ENCODE data around the gene GAGE13. TPM values are rescaled to one million over a fixed set of nuclear protein-coding genes. Genes with fewer than 3 reads are reported as not detected.
A peak's percentile ranks its signal among the peaks of the same experiment; 100 is the strongest.
"Not testable (repeated sequence)": the region's sequence is repeated elsewhere in the genome, so short reads cannot be mapped to it uniquely, and the experiment has no call there.

The GAGE13 gene
- not detected for total RNA-seq

GRCh38 chrX:49331282-49331681 lies at the start of gene GAGE13:
Gene GAGE13 (plus strand): TSS chrX:49331582. CDS start chrX:49332738, 1,156 bp downstream.
- DNase-seq (ENCODE audit: low spot score in 2 of 2); H3K4me3 ChIP-seq (ENCODE audit: low read depth, poor library complexity, severe bottlenecking); intact Hi-C loops (cut with DNase I; ENCODE audit: low total_unique reads): not testable (repeated sequence)
- WGBS, 2 donors: no CpG with 5 or more reads among the region's 16 CpGs

GRCh38 chrX:49282647-49283011 lies 48.8 kb upstream of the GAGE13 start:
- intact Hi-C loops (cut with DNase I; ENCODE audit: low total_unique reads): no loop called here
- DNase-seq (ENCODE audit: low spot score in 2 of 2): peak in 1 of 2 donors; percentile 57
- 39 to 42% methylated on average over 11 of the region's 11 CpGs for WGBS, 2 donors

GRCh38 chrX:49284212-49284611 lies 47.2 kb upstream of the GAGE13 start:
- WGBS, 2 donors: 78 to 100% methylated on average over 3 of the region's 3 CpGs
- no peak for TF ChIP-seq POLR2A (IDR thresholded peaks at IDR 0.05)
- no peak for TF ChIP-seq CTCF (IDR thresholded peaks at IDR 0.05)
- no peak for DNase-seq (ENCODE audit: low spot score in 2 of 2)
- no peak overlapping the region for H3K4me3 ChIP-seq (ENCODE audit: low read depth, poor library complexity, severe bottlenecking)
- intact Hi-C loops (cut with DNase I; ENCODE audit: low total_unique reads): no loop called here

More at GRCh38 chrX:49282647-49283011, 48.8 kb upstream of the GAGE13 start:
- TF ChIP-seq POLR2A (IDR thresholded peaks at IDR 0.05) (no peak), CTCF (IDR thresholded peaks at IDR 0.05) (no peak)
- no peak overlapping the region for H3K4me3 ChIP-seq (ENCODE audit: low read depth, poor library complexity, severe bottlenecking)

GRCh38 chrX:49286136-49286535 lies 45.2 kb upstream of the GAGE13 start:
- TF ChIP-seq CTCF (IDR thresholded peaks at IDR 0.05) (no peak), POLR2A (IDR thresholded peaks at IDR 0.05) (no peak)
- DNase-seq (ENCODE audit: low spot score in 2 of 2): no peak
- H3K4me3 ChIP-seq (ENCODE audit: low read depth, poor library complexity, severe bottlenecking): no peak overlapping the region
- intact Hi-C loops (cut with DNase I; ENCODE audit: low total_unique reads): no loop called here
- WGBS, 2 donors: 92% methylated on average over 17 of the region's 18 CpGs; no CpG with 5 or more reads in 1 of the 2 donors

- peak in 1 of 2 donors; percentile 70 for DNase-seq (ENCODE audit: low spot score in 2 of 2)
- WGBS, 2 donors: 80 to 83% methylated on average over 2 to 4 of the region's 4 CpGs
- TF ChIP-seq POLR2A (IDR thresholded peaks at IDR 0.05) (no peak), CTCF (IDR thresholded peaks at IDR 0.05) (no peak)
- intact Hi-C loops (cut with DNase I; ENCODE audit: low total_unique reads): no loop called here
- H3K4me3 ChIP-seq (ENCODE audit: low read depth, poor library complexity, severe bottlenecking): no peak overlapping the region
Observed at GRCh38 chrX:49286581-49286980, 44.8 kb upstream of the GAGE13 start.

- DNase-seq (ENCODE audit: low spot score in 2 of 2): no peak
- H3K4me3 ChIP-seq (ENCODE audit: low read depth, poor library complexity, severe bottlenecking): no peak overlapping the region
- TF ChIP-seq POLR2A (IDR thresholded peaks at IDR 0.05): no peak
- TF ChIP-seq CTCF (IDR thresholded peaks at IDR 0.05): no peak
- intact Hi-C loops (cut with DNase I; ENCODE audit: low total_unique reads): no loop called here
- 81% methylated on average over 1 of the region's 1 CpG; no CpG with 5 or more reads in 1 of the 2 donors for WGBS, 2 donors
Observed at GRCh38 chrX:49287665-49288064, 43.7 kb upstream of the GAGE13 start.
